ENCODE results near the gene LDHD.

LDHD gene

GRCh38 chr16:75063549-75064088, 53.0 kb downstream of the LDHD start:
- no peak for TF ChIP-seq CTCF (conservative IDR thresholded peaks at IDR 0.05; ENCODE audit: low read length)
- H3K4me3 ChIP-seq (ENCODE audit: low read length) = no peak overlapping the region
- no peak for DNase-seq (ENCODE audit: low read depth)

DNA sequence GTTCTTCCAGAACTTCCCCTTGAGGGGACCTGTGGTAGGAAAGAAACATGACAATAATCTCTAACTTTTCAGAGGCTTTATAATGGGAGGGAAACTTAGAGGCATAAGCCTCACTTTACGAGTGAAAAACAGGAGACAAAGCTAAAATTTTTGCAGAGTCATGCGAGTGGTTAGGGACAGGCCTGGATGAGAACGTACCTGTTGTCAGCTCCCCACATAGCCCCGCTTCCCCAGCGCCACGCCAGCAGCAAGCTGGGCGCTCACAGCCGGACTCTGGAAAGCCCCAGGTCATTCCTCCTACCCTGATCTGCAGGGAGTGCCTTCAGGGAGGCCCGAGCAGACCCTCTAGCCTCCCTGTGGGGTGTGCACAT, 53.6 kb downstream of the LDHD start:
- no peak for TF ChIP-seq CTCF (conservative IDR thresholded peaks at IDR 0.05; ENCODE audit: low read length)
- H3K4me3 ChIP-seq (ENCODE audit: low read length) = no peak overlapping the region
- no peak for DNase-seq (ENCODE audit: low read depth)

DNA sequence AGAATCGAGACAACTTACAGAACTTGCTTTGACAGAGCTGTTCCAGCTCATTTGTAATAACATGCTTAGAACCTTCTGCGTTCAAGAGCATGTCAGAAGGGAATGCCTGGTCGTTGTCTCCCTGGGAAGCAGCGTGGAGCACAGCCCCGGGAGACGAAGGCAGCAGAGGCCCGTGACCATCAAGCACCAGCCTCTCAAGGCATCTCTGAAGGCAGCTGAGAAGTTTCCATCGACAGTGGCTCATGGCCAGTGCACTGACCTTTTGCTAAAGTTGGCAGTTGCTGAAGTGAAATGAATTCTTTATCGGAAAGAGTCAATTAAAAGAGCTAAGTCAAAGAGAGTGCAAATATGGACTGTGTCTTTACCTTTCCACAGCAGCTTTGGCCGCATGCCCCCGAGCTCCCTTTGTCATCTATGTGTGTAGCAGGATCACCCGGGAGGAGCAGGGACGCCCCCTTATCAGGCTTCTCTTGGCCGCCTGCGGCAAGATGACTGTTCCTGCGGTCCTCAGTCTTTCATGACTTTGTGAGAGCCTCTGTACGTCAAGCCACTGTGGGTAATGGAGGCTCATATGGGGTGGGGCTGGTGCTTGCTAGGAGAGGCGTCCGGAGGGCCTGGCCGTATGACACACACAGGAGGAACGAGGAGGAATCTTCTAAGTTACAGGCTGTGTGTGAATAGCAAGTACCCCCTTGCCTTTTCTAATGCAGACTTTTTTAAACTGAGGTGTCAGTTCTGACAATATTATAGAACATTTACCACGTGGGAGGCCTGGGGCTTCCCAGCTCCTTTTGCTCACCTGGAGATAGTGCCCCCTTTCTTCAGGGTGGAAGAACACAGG, 54.2 kb downstream of the LDHD start:
- no peak for DNase-seq (ENCODE audit: low read depth)
- TF ChIP-seq CTCF (conservative IDR thresholded peaks at IDR 0.05; ENCODE audit: low read length) = no peak

More for the DNA sequence above, 54.2 kb downstream of the LDHD start:
- H3K4me3 ChIP-seq (ENCODE audit: low read length) = no peak overlapping the region
